Medulla oblongata (tissue), 1 donor: Measurements from ENCODE around the gene TRIO.

Experiments
- DNase-seq: peaks from one replicate; pipeline ENCODE4 v3.0.0-alpha.2; 2015; ENCODE audit errors: extremely low spot score

The TRIO gene

DNA sequence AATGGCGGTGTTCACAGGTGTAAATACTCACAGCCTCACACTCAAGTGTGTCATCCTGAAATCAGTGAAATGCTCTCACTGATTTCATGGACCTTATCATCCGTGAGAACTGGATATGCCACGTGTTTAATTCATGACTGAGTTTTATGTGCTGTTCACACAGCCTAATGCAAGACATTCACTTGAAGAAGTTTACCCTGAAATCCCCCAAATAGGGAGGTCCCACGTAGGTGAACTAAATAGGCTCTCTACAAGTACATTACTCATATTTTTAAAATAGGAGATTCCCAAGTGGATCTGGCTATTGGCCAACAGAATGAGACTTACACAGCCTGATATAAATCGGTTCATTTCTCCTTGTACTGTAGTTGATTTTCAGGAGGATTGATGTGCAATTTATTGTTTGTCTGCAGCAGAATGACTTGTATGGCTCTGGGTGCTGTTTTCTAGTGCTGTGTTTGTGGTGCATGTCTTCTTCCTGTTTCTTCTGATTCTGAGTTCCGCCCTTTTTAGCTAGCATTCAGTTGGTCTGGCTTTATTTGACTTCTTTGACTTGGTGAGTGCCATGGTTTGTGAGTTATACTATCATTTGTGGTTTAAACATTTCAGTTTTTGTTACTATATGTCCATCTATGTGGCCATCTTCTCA, 25.1 kb downstream of the TRIO start:
- DNase-seq = peak; percentile 39

DNA sequence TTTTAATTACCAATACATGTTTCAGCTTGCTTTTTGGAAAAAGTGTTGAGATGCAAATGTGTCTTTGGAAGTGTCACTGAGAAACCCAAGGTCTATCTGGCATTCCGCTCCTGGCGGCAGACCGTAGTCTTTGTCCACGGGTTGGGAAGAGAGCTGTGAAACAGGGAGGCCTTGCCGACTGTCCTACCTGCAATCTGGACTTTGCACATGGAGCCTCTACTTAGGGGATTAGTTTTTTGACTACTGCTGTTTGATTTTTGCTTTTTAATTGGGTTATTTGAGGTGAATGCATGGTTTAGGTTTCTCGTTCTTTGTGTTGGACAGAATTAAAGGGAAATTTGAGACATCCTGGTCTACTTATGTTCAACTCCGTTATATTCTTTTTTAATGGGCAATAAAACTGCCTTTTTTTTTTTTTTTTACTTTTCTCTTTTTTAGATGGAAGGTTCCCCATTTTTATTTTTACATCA, 25.7 kb downstream of the TRIO start:
- DNase-seq = no peak

DNA sequence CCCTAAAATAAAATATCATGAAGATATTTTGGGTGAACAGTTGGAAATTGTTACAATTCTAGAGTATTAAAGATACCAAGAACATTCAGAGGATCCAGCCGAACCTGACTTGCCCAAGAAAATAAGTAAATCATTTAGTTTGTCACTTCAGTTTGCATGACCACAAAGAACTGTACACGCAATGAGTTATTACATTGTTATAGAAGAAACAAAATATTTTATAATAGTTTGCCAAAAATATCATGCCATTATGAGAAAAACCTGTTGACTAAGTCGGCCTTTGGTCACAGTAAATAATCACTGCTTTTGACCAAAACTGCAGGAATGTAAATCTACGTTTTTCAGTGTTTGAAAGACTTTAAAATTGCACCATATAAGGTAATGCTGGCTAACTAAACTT, 27.9 kb downstream of the TRIO start:
- DNase-seq = no peak

DNA sequence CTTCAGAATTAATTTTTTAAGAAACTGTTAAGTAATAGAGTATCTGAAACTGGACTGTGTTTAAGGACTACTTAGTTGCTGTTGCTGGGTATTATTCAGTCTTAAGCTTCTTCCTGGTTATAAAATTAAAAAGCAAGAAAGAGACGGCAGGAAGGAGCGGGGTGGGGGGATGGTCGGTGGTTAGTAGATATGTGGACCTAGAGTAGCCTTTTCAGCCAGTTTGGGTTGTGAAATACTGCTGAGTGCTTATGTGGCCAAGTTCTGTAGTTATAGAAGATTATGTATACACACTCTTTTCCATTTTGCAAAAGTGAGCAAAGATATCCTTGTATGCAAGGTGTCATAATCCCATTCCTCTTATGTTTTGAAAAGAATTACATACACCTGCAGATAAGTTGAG, 28.5 kb downstream of the TRIO start:
- DNase-seq = no peak

DNA sequence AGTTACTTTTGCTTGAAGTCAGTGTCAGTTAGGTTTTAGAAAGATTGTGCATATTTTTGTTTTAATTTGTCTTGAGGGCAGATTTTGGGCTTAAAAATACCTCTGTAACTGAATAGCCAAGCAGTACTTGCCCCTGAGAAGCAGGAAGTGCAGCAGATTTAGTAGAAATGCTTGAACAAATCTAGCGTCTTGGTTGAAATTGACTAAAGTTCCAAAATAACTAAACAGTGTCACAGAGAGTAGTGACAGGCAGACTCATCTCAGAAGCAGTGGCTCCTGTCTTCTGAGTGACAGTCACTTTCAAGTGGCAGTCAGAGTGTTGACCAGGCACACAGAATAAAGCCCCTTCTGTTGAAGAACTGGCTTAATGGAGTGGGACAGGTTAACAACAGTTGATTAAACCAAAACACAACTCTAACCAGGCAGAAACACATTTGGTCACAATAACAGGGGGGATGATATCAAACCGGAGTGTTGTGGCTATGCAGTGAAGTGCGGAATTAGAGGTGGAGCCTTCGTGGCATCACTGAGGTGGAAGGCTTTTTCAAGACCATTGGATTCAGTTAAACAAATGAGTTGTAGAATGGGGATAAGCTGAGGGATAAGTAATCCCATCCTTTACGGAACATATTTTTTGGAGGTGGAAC, 29.1 kb downstream of the TRIO start:
- no peak for DNase-seq

DNA sequence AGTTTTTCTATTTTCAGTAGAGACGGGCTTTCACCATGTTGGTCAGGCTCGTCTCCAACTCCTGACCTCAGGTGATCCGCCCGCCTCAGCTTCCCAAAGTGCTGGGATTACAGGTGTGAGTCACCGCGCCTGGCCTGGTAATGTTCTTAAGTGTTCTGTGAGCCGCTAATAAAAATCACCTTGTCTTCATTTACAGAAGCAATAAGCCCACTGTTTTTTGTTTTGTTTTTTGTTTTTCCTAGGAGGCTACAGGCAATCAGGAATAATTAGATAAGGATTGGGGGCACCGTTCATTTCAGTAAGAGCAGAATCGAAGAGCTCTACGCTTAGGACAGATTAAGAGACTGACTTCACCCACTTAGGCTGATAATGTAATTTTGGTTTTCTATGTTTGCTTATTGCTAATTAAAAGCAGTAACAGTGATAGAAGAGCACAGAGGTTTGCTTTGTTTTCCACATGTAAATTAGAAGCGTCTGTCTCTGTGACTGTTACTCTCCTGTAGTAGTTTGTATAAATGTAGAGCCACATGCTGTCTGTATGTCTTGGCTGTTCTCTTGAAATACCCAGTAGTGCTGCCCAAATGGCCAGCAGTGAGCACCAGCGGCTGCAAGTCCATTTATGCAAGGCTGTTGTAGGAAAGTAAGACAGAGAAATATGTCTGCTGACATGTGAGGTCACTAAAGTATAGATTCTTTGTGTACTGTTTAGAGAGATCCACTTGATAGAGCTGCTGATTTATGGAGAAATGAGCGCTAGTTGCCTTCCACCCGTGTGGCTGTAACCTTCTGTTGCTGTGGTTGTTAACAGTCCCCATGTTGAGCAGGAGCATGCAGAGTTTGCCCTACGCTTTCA, 30.5 kb downstream of the TRIO start:
- DNase-seq = no peak

DNA sequence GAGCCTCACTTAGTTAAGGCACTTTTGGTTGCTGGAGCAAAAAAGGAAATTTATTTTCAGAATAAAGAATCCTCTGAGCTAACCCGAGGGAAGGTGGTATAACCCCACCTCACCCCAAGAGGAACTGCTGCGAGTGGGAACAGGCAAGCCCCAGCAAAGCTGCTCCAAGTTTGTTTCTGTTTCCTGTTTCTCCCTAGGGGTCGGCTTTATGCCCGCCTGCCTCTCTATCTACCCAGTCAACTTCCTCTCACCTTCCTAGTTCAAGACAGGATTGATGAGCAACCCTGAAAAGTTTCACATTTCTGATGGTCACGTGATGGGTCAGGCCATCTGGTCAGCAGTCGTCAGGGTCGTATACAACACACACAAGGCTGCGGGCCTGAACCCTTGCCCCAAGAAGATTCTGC, 31.1 kb downstream of the TRIO start:
- no peak for DNase-seq

DNA sequence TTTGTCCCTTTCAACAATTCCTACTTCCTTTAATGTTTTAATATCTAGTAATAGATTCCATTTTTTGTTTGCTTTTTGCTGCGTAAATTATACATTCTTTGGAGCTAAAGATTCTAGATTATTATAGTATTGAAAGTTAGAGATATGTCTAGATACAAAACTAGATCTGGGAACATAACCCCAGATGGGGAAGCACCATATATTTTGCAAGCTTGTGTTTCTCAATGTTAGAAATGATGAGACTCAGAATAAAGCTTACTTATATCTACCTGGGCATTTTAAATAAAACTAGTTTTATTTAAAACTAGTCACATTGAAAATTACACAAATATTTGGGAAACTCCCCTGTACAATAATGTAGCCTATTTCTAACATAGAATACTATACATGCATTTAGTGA, 32.2 kb downstream of the TRIO start:
- DNase-seq = no peak

DNA sequence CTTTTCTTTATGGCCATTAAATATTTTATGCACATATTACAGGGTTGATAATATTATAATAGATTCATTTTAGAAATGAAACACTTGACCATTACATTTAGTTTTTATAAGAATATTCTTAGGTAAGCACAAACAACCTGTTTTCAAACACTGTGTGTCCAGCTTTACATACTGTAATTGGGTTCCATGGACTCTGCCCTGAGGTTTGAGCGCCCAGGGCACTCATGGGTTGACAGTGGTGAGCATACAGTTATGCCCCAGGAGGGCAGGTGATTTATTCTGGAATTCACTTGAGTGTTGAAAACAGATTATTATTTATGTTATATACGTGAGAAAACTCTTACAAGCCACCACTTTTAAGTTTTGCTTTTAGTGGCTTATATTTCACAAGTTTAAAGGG, 33.7 kb downstream of the TRIO start:
- DNase-seq = no peak

DNA sequence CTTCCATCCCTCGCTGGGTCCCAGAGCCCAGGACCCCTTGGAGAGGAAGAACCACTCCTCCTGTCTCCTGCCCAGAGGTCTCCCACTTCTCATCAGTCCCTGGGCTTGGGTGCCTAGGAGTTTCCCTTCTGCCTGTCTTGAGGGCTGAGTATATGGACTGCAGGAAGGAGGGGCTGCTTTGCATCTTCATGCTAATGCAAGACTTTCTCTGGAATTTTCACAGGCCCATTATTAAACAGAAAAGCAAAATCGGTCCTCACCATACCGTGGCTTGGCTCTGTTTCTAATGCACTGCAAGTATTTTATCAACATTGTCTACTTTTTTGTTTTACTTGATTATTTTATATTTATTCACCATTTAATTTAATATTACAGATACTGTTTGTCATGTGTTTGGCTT, 34.5 kb downstream of the TRIO start:
- DNase-seq = no peak

DNA sequence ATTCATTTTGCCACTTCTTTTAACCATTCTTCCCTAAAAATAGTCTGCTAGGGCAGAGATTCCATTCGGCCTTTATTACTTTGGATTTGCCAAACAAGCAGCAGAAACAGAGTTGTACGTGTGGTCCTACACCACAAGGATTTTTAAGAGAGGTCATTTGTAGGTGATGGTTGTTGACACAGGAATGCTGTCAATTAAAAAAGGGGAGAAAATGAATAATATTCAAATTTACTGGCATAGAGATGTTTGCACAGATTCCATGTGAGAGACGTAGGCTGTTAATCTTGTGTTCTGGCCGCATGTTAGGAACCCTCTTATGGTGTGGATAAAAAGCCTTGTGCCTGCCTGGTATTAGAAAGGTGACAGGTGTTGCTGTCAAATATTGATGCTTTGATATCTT, 34.9 kb downstream of the TRIO start:
- no peak for DNase-seq

DNA sequence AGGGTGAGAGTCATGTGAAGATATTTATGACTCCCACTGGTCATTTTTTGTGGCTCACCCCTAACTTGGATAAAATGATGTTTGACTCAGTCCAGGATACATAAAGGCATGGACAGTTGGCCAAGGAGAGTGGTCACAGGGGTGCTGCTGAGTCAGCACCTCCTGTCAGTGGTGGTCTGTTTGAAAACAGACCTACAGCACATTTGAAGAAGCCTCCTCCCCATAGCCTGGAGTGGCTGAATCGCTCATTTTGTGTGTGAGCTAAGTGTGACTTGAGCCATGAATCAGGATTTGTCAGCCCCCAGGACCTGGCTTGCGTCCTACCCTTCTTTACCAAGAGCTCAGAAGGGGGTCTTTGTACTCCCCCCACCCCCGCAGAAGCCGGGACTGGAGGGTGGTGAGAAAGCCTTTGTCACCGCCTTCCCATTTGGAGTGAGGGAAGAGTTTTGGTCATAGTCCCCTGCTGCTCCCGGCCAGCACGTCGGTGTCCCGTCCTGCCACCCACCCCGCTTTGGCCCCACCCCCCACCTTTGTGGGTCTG, 35.6 kb downstream of the TRIO start:
- DNase-seq = no peak

DNA sequence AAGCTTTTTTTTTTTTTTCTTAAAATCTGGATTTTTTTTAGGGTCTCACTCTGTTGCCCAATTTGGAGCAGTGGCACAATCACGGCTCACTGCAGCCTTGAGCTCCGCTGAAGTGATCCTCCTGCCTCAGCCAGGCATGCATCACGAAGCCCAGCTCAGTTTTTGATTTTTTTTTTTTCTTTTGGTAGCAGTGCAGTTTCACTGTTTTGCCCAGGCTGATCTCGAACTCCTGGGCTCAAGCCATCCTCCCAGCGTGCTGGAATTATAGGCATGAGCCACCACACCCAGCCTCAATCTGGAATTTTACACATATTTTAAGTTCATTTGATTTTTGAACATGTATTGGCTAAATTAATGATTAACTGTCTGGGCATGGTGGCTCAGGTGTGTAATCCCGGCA, 36.3 kb downstream of the TRIO start:
- no peak for DNase-seq

DNA sequence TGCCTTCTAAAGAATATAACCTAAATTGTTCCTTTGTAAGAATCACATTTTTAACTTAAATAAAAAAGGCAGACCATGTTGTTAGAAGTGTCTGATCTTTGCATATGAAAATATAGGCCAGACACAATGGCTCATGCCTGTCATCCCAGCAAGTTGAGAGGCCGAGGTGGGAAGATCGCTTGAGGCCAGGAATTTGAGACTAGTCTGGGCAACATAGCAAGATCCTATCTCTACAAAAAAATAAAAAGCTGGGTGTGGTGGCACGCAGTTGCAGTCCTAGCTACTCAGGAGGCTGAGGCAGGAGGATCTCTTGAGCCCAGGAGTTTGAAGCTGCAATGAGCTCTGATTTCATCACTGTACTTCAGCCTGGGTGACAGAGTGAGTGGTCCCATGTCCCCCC, 37.3 kb downstream of the TRIO start:
- no peak for DNase-seq

DNA sequence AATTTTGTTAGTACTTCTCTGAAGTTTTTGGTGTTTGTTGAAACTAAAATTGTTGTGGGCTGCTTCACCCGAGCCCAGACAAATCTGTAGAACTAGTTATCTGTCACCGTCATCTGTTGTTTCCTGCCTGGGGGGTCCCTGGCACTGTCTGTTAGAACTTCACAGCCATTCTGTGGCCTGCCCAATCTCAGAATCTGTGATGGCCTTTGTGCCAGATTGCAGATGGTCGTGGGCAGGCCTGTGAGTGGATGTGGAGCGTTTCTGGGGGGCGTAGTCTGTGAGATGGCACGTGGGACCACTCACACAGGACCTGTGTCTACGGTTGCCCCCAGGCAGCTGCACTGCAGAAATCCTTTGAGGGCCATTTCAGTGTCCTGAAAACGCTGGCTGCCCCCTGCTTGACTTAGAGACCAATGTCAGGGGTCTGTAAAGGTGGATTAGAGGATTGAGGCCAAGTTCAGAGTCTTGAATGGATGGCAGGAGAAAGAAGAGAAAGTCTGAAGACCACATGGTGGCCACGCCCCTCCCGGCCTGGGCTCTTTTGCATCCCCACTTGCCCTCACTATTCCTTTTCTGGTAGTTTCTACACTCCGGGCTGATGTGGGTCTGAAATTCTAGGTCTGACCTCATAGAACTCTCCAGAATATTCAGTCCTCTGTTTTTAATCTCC, 38.3 kb downstream of the TRIO start:
- no peak for DNase-seq

DNA sequence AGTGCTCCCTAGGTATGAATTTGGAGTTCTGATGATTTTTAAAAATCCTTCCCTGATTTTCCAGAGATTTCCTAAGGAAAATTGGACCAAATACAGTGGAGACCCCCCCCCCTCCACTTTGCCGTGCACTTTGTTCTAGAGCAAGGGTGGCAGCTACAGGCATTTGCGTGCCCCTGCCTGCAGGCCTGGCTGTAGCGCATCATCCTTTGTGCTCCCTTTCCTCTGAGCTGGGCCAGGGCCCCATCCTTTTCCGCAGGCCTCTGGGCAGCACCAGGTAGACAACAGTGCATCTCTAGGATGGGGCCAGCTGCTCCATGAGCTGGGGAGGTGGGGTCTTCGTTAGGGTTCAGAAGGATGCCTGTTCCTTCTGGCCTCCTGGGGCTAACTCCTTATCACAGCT, 39.6 kb downstream of the TRIO start:
- DNase-seq = no peak

DNA sequence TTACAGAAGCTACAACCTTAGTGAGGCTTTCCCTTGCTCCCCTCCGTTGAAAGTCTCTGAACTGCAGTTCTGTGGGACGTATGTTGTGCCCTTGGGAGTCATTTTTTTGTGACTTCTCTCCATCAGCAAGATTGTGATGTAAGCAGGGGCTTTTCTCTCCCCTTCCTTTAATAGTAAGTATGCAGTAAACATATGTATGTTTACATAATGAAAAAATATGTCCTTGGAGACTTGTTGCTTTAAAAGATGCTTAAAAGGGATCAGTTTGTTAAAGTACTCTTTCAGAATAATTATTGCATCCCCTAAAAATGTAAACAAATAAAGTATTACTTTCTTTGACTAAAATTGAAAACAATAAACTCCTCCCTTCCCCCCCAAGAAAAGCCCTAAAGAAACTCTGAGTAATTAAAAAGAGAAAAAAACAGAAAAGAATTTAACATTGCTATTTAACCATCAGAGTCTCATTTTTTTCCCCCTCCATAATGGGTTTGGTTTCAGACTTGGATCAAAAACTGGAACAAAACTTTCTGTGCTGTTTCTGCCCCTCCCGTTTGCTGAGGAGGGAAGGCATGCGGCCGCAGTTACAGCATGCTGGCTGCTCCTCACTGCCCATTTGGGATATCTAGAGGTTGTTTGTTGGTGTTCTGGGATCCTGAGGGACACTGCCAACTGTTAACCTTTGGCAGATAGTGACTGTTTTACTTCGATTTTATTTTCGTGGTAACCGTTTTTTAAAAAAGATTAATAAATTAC, 40.2 kb downstream of the TRIO start:
- DNase-seq = no peak

DNA sequence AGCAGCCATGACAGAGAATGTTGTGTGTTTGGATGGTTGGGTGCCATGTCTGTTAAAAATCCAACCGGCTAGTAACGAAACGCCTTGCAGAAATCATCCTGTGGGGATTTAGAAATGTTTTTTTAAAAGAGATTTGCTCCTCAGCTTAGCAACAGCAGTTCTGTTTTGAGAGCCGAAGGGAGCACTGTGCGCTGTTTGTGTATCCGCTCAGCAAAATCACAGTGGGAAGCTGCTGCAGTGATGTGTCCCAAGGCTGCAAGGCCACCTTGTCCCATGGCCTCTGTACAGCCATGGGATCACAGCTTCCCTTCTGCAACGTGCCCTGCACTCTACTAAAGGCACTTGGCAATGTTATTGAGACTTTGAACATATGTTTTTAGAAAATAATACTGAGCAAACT, 40.9 kb downstream of the TRIO start:
- DNase-seq = no peak

DNA sequence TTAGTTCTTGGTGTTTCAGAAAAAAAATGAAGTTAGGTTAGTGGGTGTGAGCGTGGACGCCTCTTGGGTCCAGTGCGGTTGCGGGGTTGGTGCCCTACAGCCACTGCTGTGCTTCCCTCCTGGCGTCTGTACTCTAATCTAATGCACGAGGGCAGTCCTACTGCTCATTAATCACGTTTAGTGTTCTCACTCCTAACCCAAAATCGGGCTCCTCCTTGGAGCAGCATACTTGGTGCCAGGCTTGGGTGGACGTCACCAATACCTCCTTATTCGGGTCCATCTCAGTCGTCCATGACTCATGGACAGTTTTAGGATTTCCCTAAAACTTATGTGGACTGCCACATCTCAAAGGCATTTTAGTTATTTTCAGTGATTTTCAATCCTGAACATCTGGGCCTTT, 41.6 kb downstream of the TRIO start:
- no peak for DNase-seq

DNA sequence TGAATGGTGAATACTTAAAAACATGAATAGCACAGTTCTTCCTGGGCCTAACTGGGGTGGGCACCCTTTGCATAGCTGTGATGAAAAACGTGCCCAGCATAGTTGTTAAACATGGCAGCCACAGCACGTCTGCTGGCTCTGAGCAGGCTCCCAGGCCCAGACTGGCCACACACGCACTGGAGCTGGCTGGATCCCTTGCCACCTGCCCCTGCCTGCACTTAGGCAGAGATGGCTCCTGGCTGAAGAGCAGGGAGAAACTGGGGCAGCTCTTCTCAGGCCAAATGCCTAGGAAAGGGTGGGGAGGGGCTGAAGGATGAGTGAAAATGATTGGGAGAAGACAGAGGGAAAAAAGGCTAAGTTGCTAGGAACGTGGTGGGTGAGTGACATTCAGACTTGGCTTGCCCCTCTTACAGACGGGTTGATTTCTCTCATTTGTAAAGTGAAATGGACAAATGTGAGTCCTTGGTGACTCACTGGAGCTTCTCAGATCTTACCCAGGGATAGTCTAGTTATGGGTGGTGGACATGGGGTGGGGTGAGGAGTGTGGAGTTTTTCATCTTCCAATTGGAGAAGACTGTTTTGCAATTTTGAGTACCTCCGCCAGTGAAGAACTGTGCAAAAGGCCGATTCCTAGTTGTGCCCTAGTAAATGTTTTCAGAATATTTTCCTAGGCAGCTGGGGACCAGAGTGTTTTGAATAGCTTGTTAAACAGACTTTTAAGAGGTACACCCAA, 42.4 kb downstream of the TRIO start:
- peak; percentile 40 for DNase-seq
